HG03575 (cell line): ENCODE measurements around the gene BICD2.
"Not testable (repeated sequence)": the region's sequence is repeated elsewhere in the genome, so short reads cannot be mapped to it uniquely, and the experiment has no call there.

ENCODE experiments used
- ATAC-seq: cut with Tn5 transposase; IDR thresholded peaks from one replicate; pipeline ENCODE4 v1.9.1; 2021; ENCODE audit not compliant: unreplicated experiment, insufficient number of reproducible peaks, low FRiP score; ENCODE audit errors: extremely low read depth

The BICD2 gene

DNA sequence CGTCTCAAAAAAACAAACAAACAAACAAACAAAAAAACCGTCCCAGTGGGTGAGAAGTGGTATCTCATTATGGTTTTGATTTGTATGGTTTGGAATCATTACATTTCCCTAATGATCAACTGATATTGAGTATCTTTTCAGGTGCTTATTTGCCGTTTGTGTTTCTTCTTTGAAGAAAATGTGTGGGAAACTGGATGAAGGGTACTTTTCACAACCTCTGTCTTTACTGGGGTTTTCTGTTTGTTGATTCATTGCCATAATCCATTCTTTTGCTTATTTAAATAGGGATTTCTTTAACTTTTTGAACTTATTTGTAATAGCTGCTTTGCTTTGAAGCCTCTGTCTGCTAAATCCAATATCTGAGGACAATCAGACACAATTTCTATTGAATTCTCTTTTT, 9.2 kb upstream of the BICD2 start:
- ATAC-seq = no peak

DNA sequence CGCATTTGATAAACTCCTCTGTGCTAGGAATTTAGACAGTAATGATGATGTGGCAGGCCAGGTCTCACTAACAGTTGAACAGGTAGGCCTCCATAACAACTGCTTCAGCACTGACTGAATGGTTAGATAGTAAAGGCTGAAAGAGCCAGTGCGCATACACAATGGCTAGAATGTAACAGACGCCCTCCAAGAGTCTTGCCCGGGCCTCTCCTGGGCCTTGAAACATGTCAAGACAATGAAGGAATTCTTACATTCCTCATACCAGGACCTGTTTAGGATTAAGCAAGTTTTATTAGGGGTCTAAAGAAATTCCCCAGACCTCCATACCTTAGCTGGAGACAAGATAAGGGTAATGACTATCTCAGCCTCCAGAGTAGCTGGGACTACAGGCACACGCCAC, 6.7 kb upstream of the BICD2 start:
- no peak for ATAC-seq

DNA sequence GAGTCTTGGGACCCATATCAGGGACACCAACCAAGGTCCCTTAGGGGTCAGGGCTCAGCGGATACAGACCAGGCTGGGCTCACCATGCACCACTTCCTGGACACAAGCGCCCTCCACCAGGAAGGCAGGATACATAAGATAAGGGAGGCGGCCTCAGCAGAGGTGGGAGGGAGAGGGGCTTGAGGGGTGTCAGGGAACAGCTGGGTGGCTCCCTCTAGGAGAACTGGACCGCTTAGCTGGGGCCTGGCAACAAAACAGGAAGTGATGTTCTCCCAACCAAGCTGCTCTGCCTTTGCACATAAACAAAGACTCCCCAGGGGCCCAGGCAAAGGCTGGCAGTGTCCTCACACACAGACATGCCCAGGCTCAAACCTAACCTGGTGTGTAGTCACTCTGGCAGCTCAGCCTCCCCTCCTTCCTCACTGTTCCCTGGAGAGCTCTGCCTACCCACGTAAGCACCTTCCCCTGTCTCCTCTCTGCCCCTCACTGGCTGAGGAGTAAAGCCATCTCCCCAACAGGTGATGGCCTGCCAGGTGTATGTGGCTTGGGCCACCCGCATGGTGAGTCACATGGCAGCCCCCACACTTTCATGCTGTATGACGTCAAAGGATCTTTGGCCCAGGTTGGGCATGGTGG, 5.8 kb upstream of the BICD2 start:
- ATAC-seq = no peak

DNA sequence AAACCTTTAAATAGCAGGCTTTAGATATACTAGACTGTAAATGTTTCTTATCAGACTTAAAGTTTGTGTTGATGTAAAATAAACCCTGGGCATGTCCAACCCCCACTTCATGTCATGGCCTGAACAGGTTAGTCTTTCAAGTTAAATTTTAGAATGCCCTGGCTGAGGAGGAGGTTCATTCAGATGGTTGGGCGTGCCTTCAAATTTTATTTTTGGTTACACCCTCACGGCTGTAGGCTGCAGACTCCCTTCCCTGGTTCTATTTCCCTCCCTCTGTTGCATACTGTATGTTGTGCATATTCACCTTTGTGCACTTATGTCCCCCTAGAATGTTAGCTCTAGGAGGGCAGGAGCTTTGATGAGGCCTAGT, 5.3 kb upstream of the BICD2 start:
- ATAC-seq = no peak

DNA sequence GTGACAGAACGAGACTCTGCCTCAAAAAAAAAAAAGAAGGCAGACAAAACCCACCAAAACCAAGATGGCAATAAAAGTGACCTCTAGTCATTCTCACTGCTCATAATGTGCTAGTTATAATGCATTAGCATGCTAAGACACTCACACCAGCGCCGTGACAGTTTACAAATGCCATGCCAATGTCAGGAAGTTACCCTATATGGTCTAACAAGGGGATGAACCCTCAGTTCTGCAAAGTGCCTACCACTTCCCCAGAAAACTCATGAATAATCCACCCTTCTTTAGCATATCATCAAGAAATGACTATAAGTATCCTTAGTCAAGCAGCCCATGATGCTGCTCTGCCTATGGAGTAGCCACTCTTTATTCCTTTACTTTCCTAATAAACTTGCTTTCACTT, 4.7 kb upstream of the BICD2 start:
- ATAC-seq = no peak

DNA sequence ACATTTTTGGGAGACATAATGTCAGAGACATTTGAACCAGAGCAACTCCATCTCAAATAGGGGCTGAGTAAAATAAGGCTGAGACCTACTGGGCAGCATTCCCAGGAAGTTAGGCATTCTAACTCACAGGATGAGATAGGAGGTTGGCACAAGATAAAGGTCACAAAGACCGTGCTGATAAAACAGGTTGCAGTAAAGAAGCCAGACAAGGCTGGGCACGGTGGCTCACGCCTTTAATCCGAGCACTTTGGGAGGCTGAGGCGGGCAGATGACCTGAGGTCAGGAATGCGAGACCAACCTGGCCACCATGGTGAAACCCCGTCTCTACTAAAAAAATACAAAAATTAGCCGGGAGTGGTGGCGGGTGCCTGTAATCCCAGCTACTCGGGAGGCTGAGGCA, 4.2 kb upstream of the BICD2 start:
- ATAC-seq = not testable (repeated sequence)

DNA sequence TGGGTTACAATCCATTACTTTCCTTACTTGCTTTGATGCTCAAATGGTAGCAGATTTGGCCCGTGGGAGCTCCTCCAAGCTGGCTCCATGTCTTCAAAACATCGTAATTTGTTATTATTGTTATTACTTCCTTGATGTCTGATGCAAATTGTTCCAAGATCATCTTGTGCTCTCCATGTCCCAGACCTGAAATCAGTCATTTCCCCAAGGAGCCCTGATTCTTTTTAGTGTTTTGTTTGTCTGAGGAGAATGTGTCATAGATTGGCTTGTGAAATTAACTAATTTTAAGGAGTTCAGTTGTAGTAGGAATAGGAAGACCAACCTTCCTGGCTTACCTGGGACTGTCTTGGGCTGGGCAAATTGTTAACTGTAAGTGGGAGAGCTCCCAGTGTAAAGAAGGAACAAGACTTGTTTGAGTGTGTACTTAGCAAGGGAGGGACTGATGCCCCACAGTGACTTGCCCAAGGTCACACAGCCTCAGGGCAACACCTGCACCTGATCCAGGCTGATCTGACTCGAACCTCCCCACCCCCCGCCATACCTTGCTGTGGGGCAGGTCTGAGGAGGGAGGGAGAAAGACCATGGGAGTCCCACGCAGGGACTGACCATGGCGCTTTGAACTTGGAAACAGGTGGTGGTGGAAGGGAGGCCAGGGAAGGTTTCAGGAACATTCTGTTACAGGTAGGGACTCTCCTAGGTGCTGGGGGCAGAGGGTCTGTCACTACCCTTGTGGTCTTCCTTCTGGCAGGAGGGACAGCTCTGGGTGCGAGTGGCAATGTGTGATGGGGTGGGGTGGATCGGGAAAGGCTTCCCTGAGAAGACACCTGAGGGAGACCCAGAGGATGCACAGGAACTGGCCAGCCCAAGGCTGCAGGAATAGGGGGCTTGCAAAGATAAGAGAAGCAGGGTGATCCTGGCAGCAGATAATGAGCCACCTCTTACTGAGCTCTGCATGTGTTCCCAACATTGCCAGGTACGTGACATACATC, 2.7 kb upstream of the BICD2 start:
- ATAC-seq = no peak

DNA sequence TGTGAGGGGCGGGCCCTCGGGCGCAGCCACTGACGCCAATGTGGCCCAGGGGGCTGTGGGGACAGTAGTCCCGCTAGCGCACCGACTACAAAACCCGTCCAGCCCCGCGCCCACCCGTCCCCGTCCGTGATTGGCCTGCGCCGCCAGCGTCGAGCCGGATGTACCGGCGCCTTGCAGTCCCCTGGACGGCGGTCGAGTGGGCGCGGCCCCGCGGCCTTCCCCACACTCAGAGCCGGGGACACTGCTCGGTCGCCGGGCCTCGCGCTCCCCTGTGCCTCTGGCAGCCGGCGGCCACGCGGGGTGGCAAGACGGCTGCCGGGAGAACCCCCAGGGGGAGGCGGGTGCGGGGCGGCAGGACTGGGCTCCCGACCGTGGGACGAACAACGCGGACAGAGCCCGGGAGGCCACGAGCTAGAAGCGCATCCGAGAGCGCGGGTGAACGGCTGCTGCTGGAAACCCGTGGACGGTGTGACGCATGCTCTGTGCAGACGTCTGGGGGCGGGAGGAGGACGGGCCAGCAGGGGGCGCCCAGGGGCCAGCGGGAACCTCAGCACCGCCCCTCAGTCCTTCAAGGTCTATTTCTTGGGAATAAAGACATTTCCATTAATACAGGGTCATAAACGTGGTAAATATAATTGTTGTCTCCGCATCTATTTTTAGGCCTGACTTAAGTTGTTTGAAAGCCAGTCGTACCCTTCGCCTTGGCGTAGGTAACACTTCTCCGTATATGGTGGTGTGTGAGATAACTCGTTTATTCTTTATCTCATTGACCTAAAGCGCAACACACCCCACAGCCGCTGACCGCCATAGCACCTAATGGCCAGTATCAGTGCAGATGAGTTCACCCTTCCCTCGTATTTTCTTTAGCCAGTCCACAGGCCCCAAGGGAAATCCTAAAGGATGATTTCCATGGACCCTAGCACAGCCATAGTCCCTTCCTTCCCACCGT, 629 bp upstream of the BICD2 start:
- peak; percentile 20 for ATAC-seq

- ATAC-seq = no peak
Observed at GRCh38 chr9:92763721-92764380, 782 bp downstream of the BICD2 start.

GRCh38 chr9:92762781-92763708, 1.6 kb downstream of the BICD2 start:
- ATAC-seq = no peak

DNA sequence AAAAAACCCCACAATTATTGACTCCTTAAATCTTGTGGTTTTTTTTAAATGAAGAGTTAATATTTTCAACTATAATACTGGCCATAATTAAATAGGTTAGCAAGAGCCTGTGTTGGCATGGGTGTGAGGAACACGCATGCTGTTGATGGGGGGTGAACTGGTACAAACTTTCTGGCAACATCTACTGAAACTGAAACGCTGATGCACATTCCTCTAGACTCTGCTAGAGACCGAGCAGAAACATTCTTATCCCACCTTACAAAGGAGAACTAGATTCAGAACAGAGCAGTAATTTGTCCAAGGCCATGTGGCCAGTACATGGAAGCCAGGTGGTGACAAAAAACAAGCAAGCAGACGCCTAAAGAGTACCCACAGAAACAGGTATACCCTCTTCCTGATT, 2.4 kb downstream of the BICD2 start:
- ATAC-seq = no peak

GRCh38 chr9:92761686-92762085, 2.9 kb downstream of the BICD2 start:
- no peak for ATAC-seq

DNA sequence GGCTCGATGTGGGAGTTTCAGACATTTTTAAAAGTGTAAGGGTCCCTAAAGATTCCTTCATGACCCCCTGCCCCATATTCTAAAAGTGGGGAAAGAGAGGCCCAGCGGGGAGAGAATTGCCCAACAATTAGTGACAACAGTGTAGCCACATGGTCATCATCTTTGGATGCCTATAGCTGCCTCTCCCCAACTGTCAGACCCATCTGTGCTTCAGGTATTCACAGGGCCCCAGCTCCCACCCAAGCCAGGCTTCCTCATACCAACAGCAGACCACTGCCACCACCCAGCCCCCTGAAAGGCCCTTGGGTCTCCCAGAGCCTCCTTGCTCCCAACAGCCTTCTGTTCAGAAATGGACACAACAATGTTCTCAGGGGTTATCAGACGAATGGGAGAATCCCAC, 4.1 kb downstream of the BICD2 start:
- ATAC-seq = no peak

GRCh38 chr9:92760070-92760469, 4.6 kb downstream of the BICD2 start:
- no peak for ATAC-seq

DNA sequence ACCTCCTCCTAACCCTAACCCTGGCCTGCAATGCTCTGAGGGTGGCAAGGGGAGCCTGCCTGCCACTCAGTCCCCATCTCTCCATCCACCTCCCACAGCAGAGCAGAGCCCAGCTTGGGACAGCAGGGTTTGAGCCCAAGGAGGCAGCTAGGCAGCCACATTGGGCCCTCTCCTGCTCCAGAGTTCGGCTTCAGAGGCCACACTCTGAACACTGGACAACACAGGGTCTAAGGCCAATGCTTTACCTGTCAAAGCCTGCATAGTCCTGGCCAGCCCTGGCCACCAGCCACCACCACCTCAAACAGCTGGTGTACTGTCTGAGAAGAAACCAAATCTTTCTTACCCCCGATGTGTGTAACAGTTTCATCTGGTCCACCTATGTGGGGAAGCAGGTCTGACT, 5.2 kb downstream of the BICD2 start:
- ATAC-seq = no peak

- no peak for ATAC-seq
Observed at GRCh38 chr9:92756792-92757191, 7.8 kb downstream of the BICD2 start.

GRCh38 chr9:92754091-92754745, 10.4 kb downstream of the BICD2 start:
- no peak for ATAC-seq
